ENCODE data around the gene ZNF341. TPM values are rescaled to one million over a fixed set of nuclear protein-coding genes. Genes with fewer than 3 reads are reported as not detected.

The ZNF341 gene
- total and polyA plus RNA-seq, 2 of the 8 experiments (the other 6 are each of a cell fraction or from before 2014, with no cell fraction given) = 5.8 to 6.4 TPM

DNA sequence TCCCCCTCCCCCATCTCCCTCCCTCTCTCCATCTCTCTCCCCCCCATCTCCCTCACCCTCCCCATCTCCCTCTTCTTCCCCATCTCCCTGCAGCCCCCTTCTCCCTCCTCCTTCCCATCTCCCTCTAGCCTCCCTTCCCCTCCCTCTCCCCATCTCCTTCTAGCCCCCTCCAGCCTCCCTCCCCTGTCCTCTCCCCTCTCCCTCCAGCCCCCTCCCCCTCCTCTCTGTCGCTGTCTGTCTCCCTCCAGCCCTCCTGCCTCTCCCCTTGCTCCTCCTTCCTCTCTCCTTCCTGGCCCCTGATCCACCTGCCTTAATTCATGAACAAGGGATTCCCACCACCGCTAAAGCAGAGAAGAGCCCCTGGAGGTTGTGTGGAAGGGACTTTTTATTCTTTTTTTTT lies 52.4 kb downstream of the ZNF341 start:
- Histone ChIP-seq H3K9me3 (ENCODE audit: insufficient read depth in 2 of 2, low read depth in 1 of 2, low read length in 1 of 2) (no peaks in the 10 kb centered on the region), H3K23ac (ENCODE audit: insufficient read length) (no peak overlapping the region), H2AK5ac (ENCODE audit: low read depth, low read length) (no peak overlapping the region), H3K4ac (replicated peaks; ENCODE audit: insufficient read length, low read depth, low read length) (no peak overlapping the region), H2BK120ac (replicated peaks; ENCODE audit: low read depth, low read length) (no peak overlapping the region), H2BK12ac (ENCODE audit: low read depth, low read length) (no peak overlapping the region), H3K4me1 (replicated peaks in 1 of 4; ENCODE audit: control insufficient read depth in 3 of 4, insufficient read depth in 4 of 4, low read length in 3 of 4) (peaks cover 0 to 3% (median 1%) of the 10 kb centered on the region in 4 experiments; a peak in 3 of 7 replicates), H4K20me1 (replicated peaks in 1 of 2; ENCODE audit: control insufficient read depth in 1 of 2, insufficient read depth in 2 of 2, low read length in 2 of 2) (no peaks in the 10 kb centered on the region), H4K8ac (ENCODE audit: extremely low read depth, insufficient read depth, low read length) (no peak overlapping the region), H3K36me3 (ENCODE audit: control insufficient read depth in 2 of 4, insufficient read depth in 4 of 4, low read length in 3 of 4) (no peaks in the 10 kb centered on the region), H4K91ac (replicated peaks; ENCODE audit: insufficient read length, low read length) (no peak overlapping the region), H4K5ac (ENCODE audit: insufficient read length, low read depth, low read length) (no peak overlapping the region), H3K23me2 (ENCODE audit: low read depth, low read length) (no peaks in the 10 kb centered on the region), H3K4me3 (ENCODE audit: extremely low read depth in 1 of 4, insufficient read depth in 2 of 4, low read depth in 3 of 4, low read length in 4 of 4) (no peak overlapping the region), H3K18ac (ENCODE audit: extremely low read depth, low read length) (no peak overlapping the region), H3K9ac (replicated peaks in 1 of 4; ENCODE audit: extremely low read depth in 1 of 4, low read depth in 3 of 4, low read length in 3 of 4) (no peak overlapping the region), H2BK15ac (ENCODE audit: low read length) (no peak overlapping the region), H3K79me2 (ENCODE audit: control insufficient read depth in 1 of 2, insufficient read depth in 2 of 2, low read length in 2 of 2) (no peaks in the 10 kb centered on the region), H2BK20ac (ENCODE audit: low read length) (no peak overlapping the region), H3K27me3 (replicated peaks in 1 of 4; ENCODE audit: control insufficient read depth in 3 of 4, extremely low read depth in 1 of 4, insufficient read depth in 3 of 4, low read length in 3 of 4) (no peaks in the 10 kb centered on the region), H3K56ac (replicated peaks; ENCODE audit: insufficient read length, low read depth, low read length) (no peak overlapping the region), H2AFZ (ENCODE audit: low read length) (no peak overlapping the region), H3K4me2 (ENCODE audit: insufficient read depth in 1 of 2, low read depth in 2 of 2, low read length in 2 of 2) (no peak overlapping the region), H2BK5ac (ENCODE audit: low read depth, low read length) (no peak overlapping the region), H3K14ac (ENCODE audit: insufficient read length) (no peak overlapping the region), H3K79me1 (ENCODE audit: low read depth, low read length) (no peaks in the 10 kb centered on the region), H3K27ac (ENCODE audit: low read depth, low read length) (no peak overlapping the region)
- WGBS, 2 experiments (ENCODE audit: extremely low coverage in 1 of 2, insufficient coverage in 1 of 2, insufficient read length in 1 of 2, insufficient replicate concordance in 2 of 2, low coverage in 1 of 2, low lambda C conversion rate in 2 of 2, missing lambda C conversion rate in 1 of 2) = no CpG with 5 or more reads among the region's 2 CpGs
- no peak for DNase-seq (ENCODE audit: low read depth in 1 of 2, low spot score in 2 of 2)
- no peak for FAIRE-seq
- ChIA-PET CTCF (ENCODE audit: partially characterized antibody) (no interaction called here), POLR2A (ENCODE audit: partially characterized antibody) (no interaction called here)
- TF ChIP-seq, protein P1, sequence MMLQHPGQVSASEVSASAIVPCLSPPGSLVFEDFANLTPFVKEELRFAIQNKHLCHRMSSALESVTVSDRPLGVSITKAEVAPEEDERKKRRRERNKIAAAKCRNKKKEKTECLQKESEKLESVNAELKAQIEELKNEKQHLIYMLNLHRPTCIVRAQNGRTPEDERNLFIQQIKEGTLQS (IDR thresholded peaks at IDR 0.05; ENCODE audit: insufficient read depth, low read depth, low read length) = no peak
- TF ChIP-seq KDM5A (IDR thresholded peaks at IDR 0.05; ENCODE audit: low read length) (no peak), ATF2 (IDR thresholded peaks at IDR 0.05; ENCODE audit: low read length) (no peak), ZNF274 (IDR thresholded peaks at IDR 0.05; ENCODE audit: borderline replicate concordance, extremely low read depth, low read length) (no peak), KDM1A (IDR thresholded peaks at IDR 0.05; ENCODE audit: borderline replicate concordance, low read length) (no peak), TAF7 (optimal IDR thresholded peaks at IDR 0.05; ENCODE audit: borderline replicate concordance, low read depth, low read length) (no peak), NRF1 (IDR thresholded peaks at IDR 0.05; ENCODE audit: low read depth, low read length) (no peak), CBX5 (IDR thresholded peaks at IDR 0.05; ENCODE audit: low read depth, low read length) (no peak), SP2 (IDR thresholded peaks at IDR 0.05; ENCODE audit: low read length) (no peak), RXRA (IDR thresholded peaks at IDR 0.05; ENCODE audit: insufficient read depth, low read depth, low read length) (no peak), BCL11A (IDR thresholded peaks at IDR 0.05; ENCODE audit: low read depth in 2 of 2, low read length in 2 of 2) (no peak), EZH2 (IDR thresholded peaks at IDR 0.05; ENCODE audit: low read depth, low read length, severe bottlenecking) (no peak), YY1 (IDR thresholded peaks at IDR 0.05; ENCODE audit: low read depth, low read length) (no peak)

Data from H1 (cell line).